ENCODE results near the gene CES1.
"Not testable (repeated sequence)": the region's sequence is repeated elsewhere in the genome, so short reads cannot be mapped to it uniquely, and the experiment has no call there.

The CES1 gene

DNA sequence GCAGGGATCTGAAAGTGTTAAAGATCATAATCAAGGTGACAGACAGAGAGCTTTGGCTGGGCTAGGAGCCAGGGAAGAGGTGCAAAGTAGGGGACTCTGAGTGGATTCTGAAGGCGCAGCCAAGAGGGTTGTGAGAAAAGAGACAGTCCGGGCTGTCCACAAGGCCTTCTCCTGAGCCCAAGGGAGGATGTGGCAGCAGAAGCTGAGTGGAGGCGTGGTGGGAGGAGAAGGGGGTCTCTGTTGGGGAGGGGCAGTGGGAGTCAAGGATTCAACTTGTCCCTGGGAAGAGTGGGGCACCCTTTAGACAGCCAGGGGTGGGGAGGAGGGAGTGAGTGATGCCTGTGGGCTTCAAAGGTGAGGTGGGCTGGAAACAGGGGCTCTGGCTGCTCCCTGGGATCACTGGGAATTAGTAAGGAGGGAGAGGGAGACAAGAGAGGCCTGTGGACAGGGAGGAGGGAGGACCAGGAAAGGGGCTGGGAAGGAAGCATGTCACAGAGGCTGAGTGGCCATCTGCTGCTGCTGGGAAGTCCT, 10.6 kb downstream of the CES1 start:
- Histone ChIP-seq H3K4me1 (ENCODE audit: low read depth, poor library complexity, severe bottlenecking) (no peaks in the 10 kb centered on the region), H3K27ac (no peak overlapping the region), H3K27me3 (ENCODE audit: insufficient read depth, low read depth) (no peaks in the 10 kb centered on the region), H3K36me3 (ENCODE audit: insufficient read depth) (no peaks in the 10 kb centered on the region), H3K79me2 (ENCODE audit: insufficient read depth, low read depth) (no peaks in the 10 kb centered on the region), H3K4me3 (IDR thresholded peaks at IDR 0.05; ENCODE audit: insufficient read depth, low read depth, low read length) (no peak overlapping the region), H2AFZ (ENCODE audit: low read depth) (no peak overlapping the region), H3K9ac (no peak overlapping the region), H3K4me2 (no peak overlapping the region), H4K20me1 (ENCODE audit: insufficient read depth) (no peaks in the 10 kb centered on the region)
- TF ChIP-seq, protein P1, sequence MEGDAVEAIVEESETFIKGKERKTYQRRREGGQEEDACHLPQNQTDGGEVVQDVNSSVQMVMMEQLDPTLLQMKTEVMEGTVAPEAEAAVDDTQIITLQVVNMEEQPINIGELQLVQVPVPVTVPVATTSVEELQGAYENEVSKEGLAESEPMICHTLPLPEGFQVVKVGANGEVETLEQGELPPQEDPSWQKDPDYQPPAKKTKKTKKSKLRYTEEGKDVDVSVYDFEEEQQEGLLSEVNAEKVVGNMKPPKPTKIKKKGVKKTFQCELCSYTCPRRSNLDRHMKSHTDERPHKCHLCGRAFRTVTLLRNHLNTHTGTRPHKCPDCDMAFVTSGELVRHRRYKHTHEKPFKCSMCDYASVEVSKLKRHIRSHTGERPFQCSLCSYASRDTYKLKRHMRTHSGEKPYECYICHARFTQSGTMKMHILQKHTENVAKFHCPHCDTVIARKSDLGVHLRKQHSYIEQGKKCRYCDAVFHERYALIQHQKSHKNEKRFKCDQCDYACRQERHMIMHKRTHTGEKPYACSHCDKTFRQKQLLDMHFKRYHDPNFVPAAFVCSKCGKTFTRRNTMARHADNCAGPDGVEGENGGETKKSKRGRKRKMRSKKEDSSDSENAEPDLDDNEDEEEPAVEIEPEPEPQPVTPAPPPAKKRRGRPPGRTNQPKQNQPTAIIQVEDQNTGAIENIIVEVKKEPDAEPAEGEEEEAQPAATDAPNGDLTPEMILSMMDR (conservative IDR thresholded peaks at IDR 0.05; ENCODE audit: low read depth, low read length): no peak

DNA sequence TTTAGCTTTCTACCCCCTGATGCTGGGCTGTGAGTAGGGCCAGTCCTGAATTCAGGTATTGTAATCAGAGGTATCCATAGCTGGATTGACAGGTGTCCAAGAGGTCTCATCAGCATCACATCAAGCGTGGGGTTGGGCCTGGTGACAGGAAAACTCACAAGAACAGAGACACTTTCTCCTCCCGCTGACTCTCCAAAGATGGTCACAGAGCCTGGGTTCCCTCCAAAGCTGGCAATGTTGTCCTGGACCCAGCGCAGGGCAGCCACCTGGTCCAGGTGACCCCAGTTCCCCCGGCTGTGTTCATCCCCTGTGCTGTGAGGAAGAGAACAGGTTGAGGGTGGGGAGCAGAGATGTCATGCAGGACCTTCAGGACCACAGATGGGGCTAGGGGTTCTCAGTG, 11.7 kb downstream of the CES1 start:
- Histone ChIP-seq H3K9ac (no peak overlapping the region), H3K36me3 (ENCODE audit: insufficient read depth) (no peaks in the 10 kb centered on the region), H3K27me3 (ENCODE audit: insufficient read depth, low read depth) (no peaks in the 10 kb centered on the region), H3K27ac (no peak overlapping the region), H4K20me1 (ENCODE audit: insufficient read depth) (no peaks in the 10 kb centered on the region), H3K4me2 (no peak overlapping the region), H3K4me1 (ENCODE audit: low read depth, poor library complexity, severe bottlenecking) (no peaks in the 10 kb centered on the region), H3K4me3 (IDR thresholded peaks at IDR 0.05; ENCODE audit: insufficient read depth, low read depth, low read length) (no peak overlapping the region), H3K79me2 (ENCODE audit: insufficient read depth, low read depth) (no peaks in the 10 kb centered on the region), H2AFZ (ENCODE audit: low read depth) (no peak overlapping the region)
- TF ChIP-seq, protein P1 (conservative IDR thresholded peaks at IDR 0.05; ENCODE audit: low read depth, low read length): no peak

DNA sequence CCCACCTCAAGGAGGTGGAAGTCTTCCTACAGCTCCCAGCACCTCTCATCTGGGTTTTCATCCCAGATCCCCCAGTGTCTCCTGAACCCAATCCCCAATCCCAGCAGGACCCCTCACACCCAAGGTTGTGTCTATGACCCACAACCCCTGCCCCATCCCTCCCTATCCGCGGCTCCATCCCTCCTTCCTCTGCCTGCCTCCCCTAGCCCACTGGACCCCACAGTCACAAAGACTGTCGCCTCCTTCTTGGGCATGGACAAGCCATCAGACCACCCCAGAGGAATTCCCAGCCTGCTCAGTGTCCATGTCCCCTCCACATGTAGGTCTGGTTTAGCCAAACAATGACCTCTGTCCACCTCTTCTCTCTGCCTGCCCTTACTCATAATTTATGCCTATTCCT, 12.3 kb downstream of the CES1 start:
- Histone ChIP-seq H4K20me1 (ENCODE audit: insufficient read depth) (no peaks in the 10 kb centered on the region), H2AFZ (ENCODE audit: low read depth) (no peak overlapping the region), H3K27ac (no peak overlapping the region), H3K4me3 (IDR thresholded peaks at IDR 0.05; ENCODE audit: insufficient read depth, low read depth, low read length) (no peak overlapping the region), H3K9ac (no peak overlapping the region), H3K36me3 (ENCODE audit: insufficient read depth) (no peaks in the 10 kb centered on the region), H3K27me3 (ENCODE audit: insufficient read depth, low read depth) (no peaks in the 10 kb centered on the region), H3K4me2 (no peak overlapping the region), H3K4me1 (ENCODE audit: low read depth, poor library complexity, severe bottlenecking) (no peaks in the 10 kb centered on the region), H3K79me2 (ENCODE audit: insufficient read depth, low read depth) (no peaks in the 10 kb centered on the region)
- TF ChIP-seq, protein P1 (conservative IDR thresholded peaks at IDR 0.05; ENCODE audit: low read depth, low read length): no peak

DNA sequence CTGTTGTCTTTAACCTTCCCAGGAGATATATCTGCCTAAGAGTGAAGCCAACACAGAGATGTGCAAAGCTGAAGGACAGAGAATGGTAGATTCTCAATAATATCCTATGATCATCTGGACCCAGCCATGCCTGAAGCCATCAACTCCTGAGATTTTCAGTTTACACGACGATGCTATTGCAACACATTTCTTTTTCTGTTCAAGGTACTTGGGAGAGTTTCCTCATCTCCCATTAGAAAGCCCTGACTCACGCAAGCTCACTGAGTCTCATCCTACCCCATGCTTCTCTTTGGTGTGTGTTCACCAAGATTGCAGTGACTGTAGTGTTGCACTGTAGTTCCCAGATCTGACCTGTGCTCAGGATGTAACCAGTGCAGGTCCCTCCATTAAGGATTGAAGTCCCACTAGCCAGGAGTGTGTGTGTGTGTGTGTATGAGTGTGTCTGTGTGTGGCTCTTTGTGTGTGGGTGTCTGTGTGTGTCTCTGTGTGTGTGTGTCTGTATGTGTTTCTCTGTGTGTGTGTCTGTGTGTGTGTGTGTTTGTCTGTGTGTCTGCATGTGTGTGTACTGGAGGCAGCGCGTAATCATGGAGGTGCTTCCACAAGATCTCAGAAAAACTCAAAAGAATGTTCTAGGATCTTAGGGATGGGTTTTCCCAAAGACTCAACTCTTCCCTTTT, 15.5 kb downstream of the CES1 start:
- Histone ChIP-seq H3K27me3 (ENCODE audit: insufficient read depth, low read depth) (no peaks in the 10 kb centered on the region), H4K20me1 (ENCODE audit: insufficient read depth) (no peaks in the 10 kb centered on the region), H3K27ac (no peak overlapping the region), H3K36me3 (ENCODE audit: insufficient read depth) (no peaks in the 10 kb centered on the region), H3K4me2 (no peak overlapping the region), H3K9ac (no peak overlapping the region), H2AFZ (ENCODE audit: low read depth) (no peak overlapping the region), H3K79me2 (ENCODE audit: insufficient read depth, low read depth) (no peaks in the 10 kb centered on the region), H3K4me1 (ENCODE audit: low read depth, poor library complexity, severe bottlenecking) (no peaks in the 10 kb centered on the region), H3K4me3 (IDR thresholded peaks at IDR 0.05; ENCODE audit: insufficient read depth, low read depth, low read length) (no peak overlapping the region)
- TF ChIP-seq, protein P1 (conservative IDR thresholded peaks at IDR 0.05; ENCODE audit: low read depth, low read length): no peak

DNA sequence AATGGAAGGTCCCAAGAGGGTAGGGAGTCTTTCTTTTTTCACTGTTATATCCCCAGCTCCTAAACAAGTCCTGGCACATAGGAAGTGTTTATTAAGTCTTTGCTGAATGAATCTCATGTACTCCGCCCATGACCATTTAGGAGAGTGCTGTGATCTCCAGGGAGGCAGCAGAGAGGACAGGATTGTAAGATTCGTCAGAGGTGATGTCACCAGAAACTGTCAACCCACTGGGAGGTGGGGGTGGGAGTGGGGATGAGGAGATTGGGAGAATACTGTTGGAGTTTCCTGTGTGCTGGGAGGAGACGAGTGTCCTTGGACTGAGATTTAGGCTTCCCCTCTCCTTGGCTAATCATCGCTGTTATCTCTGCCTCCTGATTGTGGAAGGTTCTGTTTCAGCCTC, 16.7 kb downstream of the CES1 start:
- not testable (repeated sequence) for H3K27me3 ChIP-seq (ENCODE audit: insufficient read depth, low read depth); H3K9ac ChIP-seq; H3K4me1 ChIP-seq (ENCODE audit: low read depth, poor library complexity, severe bottlenecking); H3K4me3 ChIP-seq (IDR thresholded peaks at IDR 0.05; ENCODE audit: insufficient read depth, low read depth, low read length); H3K27ac ChIP-seq; H3K36me3 ChIP-seq (ENCODE audit: insufficient read depth); H4K20me1 ChIP-seq (ENCODE audit: insufficient read depth); H2AFZ ChIP-seq (ENCODE audit: low read depth); H3K79me2 ChIP-seq (ENCODE audit: insufficient read depth, low read depth); H3K4me2 ChIP-seq

Data from KMS-11 (cell line).